SW480 (cell line): ENCODE results near the gene UPF3B.
A peak's percentile ranks its signal among the peaks of the same experiment; 100 is the strongest.
"Not testable (repeated sequence)": the region's sequence is repeated elsewhere in the genome, so short reads cannot be mapped to it uniquely, and the experiment has no call there.

Experiments used
- DNase-seq: peaks from one replicate; pipeline ENCODE4 v3.0.0-alpha.2; 2016; ENCODE audit warnings: low spot score

UPF3B gene

GRCh38 chrX:119852382-119853353 is at the start of gene UPF3B:
Gene UPF3B (minus strand): TSS chrX:119852963. CDS start chrX:119852928, 35 bp downstream.
- peak; percentile 99 for DNase-seq

GRCh38 chrX:119900976-119901375 is 48.2 kb upstream of the UPF3B start:
- DNase-seq, result no peak

GRCh38 chrX:119899125-119899524 is 46.4 kb upstream of the UPF3B start:
- DNase-seq, result no peak

- no peak for DNase-seq
Observed at GRCh38 chrX:119895843-119896326, 43.1 kb upstream of the UPF3B start, which contains the start of gene AKAP14. Gene AKAP14 (plus strand): TSS chrX:119895893. CDS start chrX:119903224, 7,331 bp downstream.

GRCh38 chrX:119891961-119892692 is 39.4 kb upstream of the UPF3B start:
- not testable (repeated sequence) for DNase-seq

- DNase-seq, result not testable (repeated sequence)
Observed at GRCh38 chrX:119890626-119891025, 37.9 kb upstream of the UPF3B start.

- no peak for DNase-seq
Observed at GRCh38 chrX:119887721-119888425, 35.1 kb upstream of the UPF3B start.

- DNase-seq, result peak; percentile 51
Observed at GRCh38 chrX:119885554-119886428, 33.0 kb upstream of the UPF3B start.

GRCh38 chrX:119880552-119881437 is 28.0 kb upstream of the UPF3B start:
- peak; percentile 67 for DNase-seq

- no peak for DNase-seq
Observed at GRCh38 chrX:119880076-119880475, 27.3 kb upstream of the UPF3B start.

GRCh38 chrX:119878740-119879139 is 26.0 kb upstream of the UPF3B start:
- DNase-seq, result no peak

GRCh38 chrX:119871599-119872395 is 19.0 kb upstream of the UPF3B start, which contains the start of the genes NDUFA1 and RNF113A:
Gene NDUFA1 (plus strand): TSS chrX:119871832. CDS start chrX:119871912, 80 bp downstream.
Gene RNF113A (minus strand): TSS chrX:119871733. CDS start chrX:119871613, 120 bp downstream.
- DNase-seq, result peak; percentile 92

GRCh38 chrX:119871245-119871598 is 18.5 kb upstream of the UPF3B start:
- peak; percentile 35 for DNase-seq

- DNase-seq, result peak; percentile 35
Observed at GRCh38 chrX:119870626-119871131, 17.9 kb upstream of the UPF3B start.

GRCh38 chrX:119853444-119853843 is 681 bp upstream of the UPF3B start:
- no peak for DNase-seq

GRCh38 chrX:119833905-119834304 is 18.9 kb downstream of the UPF3B start:
- DNase-seq, result no peak

- DNase-seq, result no peak
Observed at GRCh38 chrX:119828446-119828845, 24.3 kb downstream of the UPF3B start.

- peak; percentile 12 for DNase-seq
Observed at GRCh38 chrX:119826399-119826959, 26.3 kb downstream of the UPF3B start.
